GM21529 (cell line): ENCODE data around the gene SLC25A20.

Source experiments
- ATAC-seq: cut with Tn5 transposase; IDR thresholded peaks from one replicate; pipeline ENCODE4 v1.9.1; 2021; ENCODE audit not compliant: unreplicated experiment

The SLC25A20 gene

DNA sequence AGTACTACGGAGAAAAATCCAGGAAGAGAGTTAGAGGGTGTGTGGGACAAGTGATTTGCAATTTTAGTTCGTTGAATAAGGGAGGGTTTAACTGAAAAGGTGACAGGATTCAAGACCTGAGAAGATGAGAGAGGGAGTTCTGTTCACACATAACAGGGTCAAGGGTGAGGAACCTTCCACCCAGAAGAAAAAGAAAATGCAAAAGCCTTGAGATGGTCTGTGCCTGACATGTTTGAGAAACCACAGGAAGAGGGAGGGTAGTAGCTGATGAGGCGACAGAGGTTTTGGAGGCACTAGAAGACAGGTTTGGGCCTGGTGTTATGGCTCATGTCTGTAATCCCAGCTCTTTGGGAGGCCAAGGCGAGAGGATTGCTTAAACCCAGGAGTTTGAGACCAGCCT lies 591 bp upstream of the SLC25A20 start:
- no peak for ATAC-seq

DNA sequence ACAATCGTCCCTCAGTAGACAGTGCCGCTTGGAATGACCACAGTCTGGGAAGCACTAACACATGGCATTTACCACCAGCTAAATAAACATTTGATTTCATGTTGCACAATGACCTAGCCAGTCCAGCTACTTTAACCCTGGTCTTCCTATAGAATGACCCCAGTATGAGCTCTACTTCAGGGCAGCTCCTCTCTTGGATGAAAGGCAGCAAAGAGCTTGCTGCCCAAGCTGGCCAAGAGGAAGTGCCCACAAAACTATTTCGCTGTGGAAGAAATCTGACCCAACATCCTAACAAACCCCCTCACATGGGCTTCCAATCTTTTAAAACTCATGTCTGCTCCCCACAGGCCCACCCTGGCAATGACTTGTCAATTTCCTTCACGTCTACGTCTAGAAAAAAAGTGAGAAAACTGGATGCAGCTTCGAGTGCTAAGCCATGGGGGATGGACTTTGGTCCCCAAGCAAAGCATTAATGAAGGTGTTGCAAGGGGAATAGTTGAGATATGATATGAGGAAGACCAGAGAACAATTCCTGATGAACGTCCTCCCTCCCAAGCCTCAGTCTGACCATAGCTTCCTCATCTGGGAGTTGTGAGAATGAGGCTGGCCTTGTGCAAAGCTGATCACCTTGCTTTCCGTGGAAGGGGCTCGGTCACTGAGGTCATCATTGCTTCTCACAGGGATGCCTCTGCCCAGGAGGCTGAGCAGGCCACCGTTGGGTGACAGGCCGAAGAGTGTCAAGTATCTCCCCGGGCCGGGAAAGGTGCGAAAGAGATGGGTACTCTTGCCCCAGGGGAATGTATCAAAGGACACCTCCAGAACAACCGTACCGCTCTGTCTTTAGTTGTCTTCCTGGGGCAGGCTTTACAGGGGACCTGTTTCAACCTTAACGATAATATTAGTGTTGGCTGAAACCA lies 964 bp downstream of the SLC25A20 start:
- ATAC-seq = no peak

DNA sequence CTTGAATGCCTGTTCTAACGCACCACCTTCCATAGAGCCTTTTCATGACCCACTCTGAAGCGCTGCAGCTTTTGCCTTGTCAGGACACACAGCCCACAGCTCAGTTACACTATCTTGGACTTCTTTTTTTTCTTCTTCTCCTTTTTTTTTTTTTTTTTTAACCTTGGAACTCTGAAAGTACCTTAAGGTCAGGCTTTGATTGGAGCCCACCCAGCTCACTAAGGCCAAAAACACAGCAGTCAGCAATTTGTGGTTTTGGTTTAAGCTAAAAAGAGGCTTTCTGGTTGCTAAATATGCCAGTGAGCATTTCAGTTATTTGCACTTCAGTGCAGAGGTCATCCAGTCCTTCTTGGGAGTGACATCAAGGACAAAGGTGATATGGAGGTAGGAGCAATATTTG lies 1.7 kb downstream of the SLC25A20 start:
- ATAC-seq = no peak

DNA sequence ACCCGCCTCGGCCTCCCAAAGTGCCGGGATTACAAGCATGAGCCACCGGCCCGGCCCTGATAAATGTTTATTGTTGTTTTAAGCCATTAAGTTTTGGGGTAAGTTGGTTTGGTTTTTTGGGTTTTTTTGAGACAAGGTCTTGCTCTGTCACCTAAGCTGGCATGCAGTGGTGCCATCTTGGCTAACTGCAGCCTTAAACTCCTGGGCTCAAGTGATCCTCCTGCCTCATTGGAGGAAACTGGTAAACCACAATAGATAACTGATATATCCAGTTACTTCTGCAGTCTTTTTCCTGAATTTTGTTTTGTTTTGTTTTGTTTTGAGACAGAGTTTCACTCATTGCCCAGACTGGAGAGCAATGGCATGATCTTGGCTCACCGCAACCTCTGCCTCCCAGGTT lies 4.2 kb downstream of the SLC25A20 start:
- ATAC-seq = no peak

DNA sequence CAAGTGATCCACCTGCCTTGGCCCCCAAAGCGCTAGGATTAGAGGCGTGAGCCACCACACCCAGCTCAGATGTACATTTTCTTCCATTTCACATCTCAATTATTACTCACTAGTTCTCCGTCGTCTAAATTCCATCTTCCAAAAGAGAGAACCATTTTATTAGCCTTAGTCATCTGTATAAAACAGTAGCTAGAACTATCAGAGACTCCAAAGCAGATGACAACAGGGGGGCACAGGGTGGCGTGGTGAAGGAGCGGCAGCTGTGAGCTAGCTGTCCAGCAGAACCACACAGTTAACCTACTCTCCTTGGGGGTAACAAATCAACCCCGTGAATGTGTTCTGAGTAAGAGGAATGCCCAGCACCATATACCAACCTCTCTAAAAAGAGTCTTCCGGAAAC lies 7.1 kb downstream of the SLC25A20 start:
- ATAC-seq = no peak

DNA sequence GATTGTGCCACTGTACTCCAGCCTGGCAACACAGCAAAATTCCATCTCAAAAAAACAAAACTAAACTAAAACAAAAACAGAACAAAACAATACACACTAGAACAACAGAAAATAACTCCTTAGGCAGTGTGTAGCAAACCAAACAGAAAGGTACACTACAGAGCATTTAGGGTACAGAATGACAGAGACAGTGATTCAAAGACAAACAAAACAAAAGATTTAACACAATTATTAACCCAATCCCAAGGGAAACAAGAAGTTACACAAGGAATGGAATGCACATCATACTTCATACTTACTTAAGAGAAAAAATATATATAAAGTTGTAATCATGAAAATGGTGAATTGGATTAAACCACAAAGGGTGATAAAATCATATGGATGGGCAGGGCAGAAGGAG lies 12.9 kb downstream of the SLC25A20 start:
- ATAC-seq = no peak

DNA sequence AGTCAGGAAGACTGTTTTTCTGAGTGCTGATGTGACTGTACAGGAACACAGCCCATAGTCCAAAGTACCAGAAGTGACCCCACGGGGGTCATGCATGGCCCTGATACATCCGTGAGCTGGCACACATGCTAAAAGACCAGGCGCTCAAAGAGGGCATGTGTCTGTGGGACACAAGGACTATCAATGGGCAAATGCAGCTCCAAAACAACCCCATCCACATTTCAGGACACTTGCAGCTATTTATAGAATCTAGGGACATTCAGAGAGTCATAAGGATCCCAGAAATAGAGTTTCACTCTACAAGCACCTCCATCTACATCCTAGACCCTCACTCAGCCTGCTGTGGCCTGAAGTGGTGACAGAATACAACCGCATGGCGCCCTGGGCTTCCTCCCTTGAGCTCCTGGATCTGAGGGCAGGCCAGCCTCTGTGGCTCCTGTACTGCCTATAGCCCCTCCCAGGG lies 17.0 kb downstream of the SLC25A20 start:
- ATAC-seq = no peak

DNA sequence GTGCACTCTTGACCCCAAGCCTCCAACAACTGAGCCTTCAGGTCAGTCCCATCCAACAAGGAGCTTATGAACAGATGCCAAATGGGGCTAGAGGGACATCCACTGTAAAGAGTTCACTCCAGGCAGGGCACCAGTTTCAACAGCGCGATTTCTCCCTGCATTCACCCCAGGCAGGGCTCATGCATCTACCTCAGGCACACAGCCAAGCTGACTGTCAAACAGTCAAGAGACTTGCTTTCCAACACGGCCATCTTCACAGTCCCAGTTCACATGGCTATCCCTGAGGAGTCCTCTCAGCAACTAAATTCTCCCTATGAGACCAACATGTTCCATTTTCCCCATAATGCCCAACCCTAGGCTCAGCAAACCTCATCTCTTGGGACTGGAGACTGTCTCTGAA lies 17.7 kb downstream of the SLC25A20 start:
- ATAC-seq = no peak

DNA sequence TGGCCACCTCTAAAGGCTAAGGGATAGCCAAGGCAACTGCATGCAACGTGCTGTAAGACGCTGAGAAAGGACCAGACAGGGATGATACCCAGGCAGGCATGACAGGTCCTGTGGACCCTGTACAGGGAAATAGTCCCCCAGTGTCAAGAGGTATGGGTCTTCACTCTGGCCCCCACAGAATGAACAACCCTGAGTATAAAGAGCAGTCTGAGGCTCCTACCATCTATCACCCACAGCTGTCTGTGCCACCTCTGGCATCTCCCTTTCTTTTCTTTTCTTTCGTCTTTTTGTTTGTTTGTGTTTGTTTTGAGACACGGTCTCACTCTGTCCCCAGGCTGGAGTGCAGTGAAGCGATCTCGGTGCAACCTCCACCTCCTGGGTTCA lies 18.7 kb downstream of the SLC25A20 start:
- no peak for ATAC-seq

DNA sequence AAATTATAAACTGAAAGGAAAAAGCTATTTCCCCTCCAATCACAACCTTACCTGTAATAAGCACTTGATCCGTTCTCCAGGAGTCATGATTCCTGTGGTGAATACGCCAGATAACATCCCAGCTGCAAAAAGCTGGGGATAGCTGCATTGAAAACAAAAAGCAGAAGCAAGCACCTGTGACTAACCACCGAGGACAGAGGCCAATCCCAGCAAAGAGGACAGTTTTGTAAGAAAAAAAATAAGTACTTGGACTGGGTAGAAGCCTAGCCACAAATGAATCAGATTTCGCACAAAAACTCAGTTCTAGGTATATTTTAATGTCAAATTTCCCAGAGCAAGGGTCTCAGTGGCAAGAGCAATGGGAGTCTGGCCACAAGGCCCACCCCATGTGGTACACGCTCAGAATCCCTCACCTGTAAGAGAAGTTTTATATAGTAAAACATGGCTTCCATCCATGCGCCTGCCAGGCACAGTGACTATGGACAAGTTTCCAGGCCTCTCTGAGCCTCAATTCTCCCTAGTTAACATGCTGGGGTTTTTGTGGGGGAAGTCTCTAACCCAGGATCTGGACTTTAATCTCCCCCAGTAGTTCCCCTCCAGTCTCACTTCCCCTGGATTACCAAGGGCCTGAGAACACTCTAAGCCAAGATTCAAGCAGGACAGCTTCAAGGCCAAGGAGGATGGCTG lies 19.2 kb downstream of the SLC25A20 start:
- no peak for ATAC-seq

DNA sequence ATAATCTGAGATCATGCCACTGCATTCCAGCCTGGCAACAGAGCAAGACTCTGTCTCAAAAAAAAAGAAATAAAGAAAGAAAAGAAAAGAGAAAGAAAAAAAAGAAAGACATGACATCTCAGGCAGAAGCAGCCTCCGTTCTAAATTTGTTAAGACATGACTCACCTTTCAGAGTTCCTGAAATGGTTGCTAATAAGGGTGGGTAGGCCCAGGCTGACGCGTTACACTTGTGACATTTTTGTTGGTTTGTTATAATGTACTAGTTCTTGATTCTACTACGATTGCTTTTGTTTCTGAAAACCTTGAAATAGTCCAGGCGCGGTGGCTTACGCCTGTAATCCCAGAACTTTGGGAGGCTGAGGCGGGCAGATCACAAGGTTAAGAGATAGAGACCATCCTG lies 21.0 kb downstream of the SLC25A20 start:
- ATAC-seq = no peak

DNA sequence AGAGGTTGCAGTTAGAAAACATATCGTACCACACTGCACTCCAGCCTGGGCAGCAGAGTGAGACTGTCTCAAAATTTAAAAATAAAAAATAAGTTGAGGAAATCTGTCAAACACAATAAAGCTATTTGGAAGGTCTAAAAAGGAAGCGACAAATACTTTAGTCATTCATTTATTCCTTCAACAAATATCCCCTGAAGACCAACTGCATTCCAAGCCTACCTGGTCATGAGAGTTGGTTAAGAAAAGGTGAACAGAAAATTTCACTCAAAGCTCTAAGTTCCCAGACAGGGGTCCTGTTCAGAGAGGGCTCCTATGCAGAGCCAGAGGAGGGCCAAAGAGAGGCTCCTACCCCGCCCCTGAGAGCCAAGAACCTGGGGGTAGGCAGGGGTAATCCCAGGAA lies 35.6 kb downstream of the SLC25A20 start:
- ATAC-seq = no peak

DNA sequence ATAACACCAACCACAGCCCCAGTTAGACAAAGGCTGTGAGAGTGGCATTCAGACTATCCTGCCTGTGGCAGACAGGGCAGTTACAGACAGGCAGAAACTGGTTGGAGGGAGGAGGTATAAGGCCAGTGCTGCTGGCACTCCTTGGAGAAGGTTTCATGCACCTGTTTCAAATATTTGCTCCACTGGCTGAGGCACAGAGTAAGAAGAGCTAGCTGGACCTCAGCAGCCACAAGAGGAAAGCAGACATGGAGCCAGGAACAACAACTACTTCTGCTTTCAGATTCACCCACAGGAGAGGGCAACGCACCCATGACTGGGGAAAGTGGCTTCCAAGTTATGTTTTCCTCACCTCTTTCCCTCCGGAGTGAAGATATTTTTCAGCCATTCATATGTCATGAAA lies 39.5 kb downstream of the SLC25A20 start:
- no peak for ATAC-seq

DNA sequence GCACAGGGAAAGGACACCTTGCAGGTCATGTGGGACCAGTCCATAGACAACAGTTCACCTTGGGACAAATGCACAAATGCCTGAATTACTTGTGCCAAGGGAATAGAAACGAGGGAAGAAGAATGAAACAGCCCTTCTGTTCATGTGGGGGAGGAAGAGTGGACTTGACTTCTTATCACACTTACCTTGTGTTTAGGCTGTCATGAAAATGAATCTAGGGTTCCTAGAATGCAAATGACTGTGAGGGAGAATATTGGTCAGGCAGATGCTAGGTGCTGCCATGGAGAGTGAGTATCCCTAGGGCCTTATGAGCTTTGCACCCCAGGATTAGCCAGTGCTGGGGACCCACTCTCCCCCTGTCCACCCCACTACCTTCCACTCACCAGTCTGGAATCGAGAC lies 40.0 kb downstream of the SLC25A20 start:
- ATAC-seq = no peak

DNA sequence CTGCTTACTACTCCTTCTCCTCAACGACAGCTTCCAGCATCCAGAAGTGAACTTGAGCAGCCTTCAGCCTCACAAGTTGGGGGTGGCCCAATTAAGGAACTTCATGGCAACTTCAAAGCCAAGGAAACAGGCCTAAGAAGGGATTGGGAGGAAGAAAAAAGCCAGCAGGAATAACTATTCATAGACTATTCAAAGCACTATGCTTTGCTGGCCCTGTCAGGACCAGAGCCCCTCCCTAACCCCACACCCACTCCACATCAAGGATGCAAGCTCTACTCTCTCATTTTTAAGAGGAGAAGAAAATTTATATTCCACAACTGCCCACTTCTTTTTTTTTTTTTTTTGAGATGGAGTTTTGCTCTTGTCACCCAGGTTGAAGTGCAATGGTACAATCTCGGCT lies 41.0 kb downstream of the SLC25A20 start:
- no peak for ATAC-seq

DNA sequence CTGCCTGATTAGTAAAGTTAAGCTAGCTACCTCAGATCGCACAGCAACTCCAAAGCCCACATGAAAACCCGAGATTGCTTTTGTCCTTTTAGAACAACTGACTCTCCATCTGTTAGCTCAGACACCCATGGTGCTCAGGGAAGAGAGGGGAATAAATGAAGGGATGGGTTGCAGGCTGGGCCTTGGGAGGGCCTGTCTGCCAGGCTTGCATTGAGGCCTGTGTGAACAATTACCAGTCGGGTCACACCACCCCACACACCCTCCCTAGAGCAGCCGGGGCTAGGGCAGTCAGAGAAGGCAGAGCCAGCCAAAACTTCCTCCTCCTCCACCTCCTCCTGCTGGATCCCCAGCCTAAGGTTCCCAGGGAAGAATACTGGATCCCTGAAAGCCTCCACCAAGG lies 42.2 kb downstream of the SLC25A20 start:
- ATAC-seq = no peak

DNA sequence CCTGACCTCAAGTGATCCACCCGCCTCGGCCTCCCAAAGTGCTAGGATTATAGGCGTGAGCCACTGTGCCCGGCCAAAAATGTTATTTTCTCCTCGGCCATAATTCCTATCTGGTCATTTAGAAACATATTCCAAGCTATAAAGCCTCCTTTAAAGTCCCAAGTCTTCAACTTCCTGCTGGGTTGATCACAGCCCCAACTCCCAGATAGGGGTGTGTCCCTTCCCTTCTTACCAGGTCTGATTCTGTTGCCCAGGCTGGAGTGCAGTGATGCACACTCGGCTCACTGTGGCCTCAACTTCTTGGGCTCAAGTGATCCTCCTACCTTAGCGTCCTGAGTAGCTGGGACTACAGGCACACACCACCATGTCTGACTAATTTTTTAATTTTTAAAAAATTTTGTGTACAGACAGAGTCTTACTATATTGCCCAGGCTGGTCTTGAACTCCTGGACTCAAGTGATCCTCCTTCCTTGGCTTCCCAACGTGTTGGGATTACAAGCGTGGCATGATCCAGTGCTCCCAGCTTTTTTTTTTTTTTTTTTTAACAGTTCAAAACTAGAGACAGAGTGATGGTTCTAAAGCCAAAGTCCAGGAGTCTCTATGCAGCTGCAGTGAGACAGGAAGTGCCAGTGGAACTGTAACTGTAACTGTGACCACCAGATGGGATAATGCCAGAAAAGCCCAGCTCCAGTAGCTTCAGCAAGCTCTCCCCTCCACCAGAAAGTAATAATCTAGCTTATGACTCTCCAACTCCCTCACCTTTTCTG lies 42.8 kb downstream of the SLC25A20 start:
- ATAC-seq = no peak

DNA sequence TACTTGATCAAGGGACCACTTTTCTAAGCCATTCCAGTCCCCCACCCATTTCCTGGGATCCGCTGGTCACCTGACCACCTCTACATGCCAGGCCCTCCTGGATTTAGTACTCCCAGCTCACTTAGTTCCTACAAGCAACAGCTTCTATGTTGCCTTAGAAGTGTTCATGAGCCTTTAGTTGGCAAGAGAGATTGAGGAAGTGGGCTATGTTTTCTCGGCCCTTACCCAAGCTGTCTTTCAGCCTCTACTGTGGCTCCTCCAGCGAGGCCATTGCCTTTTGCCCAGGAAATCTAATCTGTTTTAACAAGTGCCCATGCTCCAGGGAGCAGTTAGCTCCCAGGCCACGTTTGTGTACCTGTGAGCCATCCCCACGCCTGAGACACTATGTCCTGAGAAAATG lies 46.5 kb downstream of the SLC25A20 start:
- no peak for ATAC-seq

DNA sequence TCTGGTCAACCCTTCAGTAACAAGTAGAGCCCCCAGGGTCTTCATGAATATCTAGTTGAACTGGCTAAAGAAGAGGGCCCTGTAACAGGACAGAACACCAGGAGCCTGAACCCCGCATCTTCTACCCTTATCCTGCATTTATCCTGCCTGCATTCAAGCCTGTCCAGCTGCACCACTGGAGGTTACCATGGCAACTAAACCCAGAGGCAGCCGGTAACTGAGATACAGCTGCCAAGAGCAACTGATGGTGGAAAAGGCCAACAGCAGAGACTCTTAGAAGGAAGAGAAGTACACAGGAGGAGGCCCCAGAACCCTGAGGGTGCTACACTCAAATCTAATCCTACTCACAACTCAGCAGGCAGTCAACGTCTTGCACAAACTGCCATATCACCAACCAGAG lies 47.3 kb downstream of the SLC25A20 start:
- ATAC-seq = no peak

DNA sequence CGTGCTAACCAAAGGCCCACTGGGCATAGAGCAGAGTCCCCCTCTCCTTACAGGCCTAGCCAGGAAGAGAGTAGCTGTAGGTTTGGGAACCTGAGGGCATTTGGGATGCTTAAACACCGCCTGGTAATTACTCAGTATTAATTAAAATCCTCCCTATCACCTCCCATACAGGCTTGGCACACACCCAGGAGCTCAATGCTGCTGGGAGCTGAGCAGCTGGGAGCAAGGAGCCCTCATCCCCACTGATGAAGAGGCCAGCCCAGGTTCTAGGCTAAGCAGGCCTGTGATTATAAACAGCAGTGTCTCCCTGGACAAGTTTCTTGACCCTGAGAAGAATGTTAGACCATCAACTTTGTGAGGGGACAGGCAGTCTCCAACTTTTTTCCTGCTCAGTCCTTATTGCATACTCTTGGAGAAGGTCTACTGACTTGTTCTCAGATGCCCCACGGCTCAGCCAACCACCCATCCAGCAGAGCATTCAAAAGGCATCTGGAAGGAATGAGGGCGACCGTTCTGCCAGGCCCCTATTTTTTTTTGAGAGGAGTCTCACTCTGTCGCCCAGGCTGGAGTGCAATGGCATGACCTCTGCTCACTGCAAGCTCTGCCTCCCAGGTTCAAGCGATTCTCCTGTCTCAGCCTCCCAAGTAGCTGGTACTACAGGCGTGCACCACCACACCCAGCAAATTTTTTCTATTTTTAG lies 49.7 kb downstream of the SLC25A20 start:
- ATAC-seq = no peak
